Kidney epithelial cell (primary cell): Measurements from ENCODE around the gene RIC8B. TPM values are rescaled to one million over a fixed set of nuclear protein-coding genes. Genes with fewer than 3 reads are reported as not detected.

Experiments used
- DNase-seq: peaks from one replicate; pipeline ENCODE4 v3.0.0-alpha.2; 2010; ENCODE audit warnings: low read depth
- H3K27me3 ChIP-seq: 2 replicates; pipeline ENCODE4 v1.6.0; 2011; ENCODE audit warnings: low read length; ENCODE audit not compliant: control insufficient read depth, insufficient read depth
- H3K36me3 ChIP-seq: 2 replicates; pipeline ENCODE4 v1.5.1; 2011; ENCODE audit warnings: low read length; ENCODE audit not compliant: control insufficient read depth, insufficient read depth
- H3K4me3 ChIP-seq: 2 replicates; pipeline ENCODE4 v1.5.1; 2011; ENCODE audit warnings: low read depth, mild to moderate bottlenecking, control low read depth, low read length
- CTCF ChIP-seq: IDR thresholded peaks from 2 replicates; pipeline ENCODE4 v1.5.1; 2011; ENCODE audit warnings: mild to moderate bottlenecking, moderate library complexity, low read length, control low read depth, inconsistent platforms; ENCODE audit not compliant: insufficient read depth, poor library complexity, severe bottlenecking
- total RNA-seq: library from RNA; depleted of rRNA; stranded (reverse); fragments of >200 nt; gene quantifications from 2 replicates; pipeline ENCODE4 v1.2.3, GENCODE V29; 2015

Gene RIC8B
- total RNA-seq, 1 donor from 2014 or later, result 8.4 TPM

GRCh38 chr12:106753526-106753925, 21.0 kb upstream of the RIC8B start:
- no peak for TF ChIP-seq CTCF
- Histone ChIP-seq H3K27me3 (no peaks in the 10 kb centered on the region), H3K4me3 (no peak overlapping the region), H3K36me3 (no peaks in the 10 kb centered on the region)
- DNase-seq, result no peak

- no peak for TF ChIP-seq CTCF
- no peak overlapping the region for H3K4me3 ChIP-seq
- no peak for DNase-seq
- no peaks in the 10 kb centered on the region for H3K36me3 ChIP-seq
- H3K27me3 ChIP-seq, result no peaks in the 10 kb centered on the region
These were observed 20.2 kb upstream of the RIC8B start for GRCh38 chr12:106754331-106754730.

GRCh38 chr12:106757623-106758348, 16.7 kb upstream of the RIC8B start:
- no peak overlapping the region for H3K4me3 ChIP-seq
- no peaks in the 10 kb centered on the region for H3K27me3 ChIP-seq
- no peak for TF ChIP-seq CTCF
- H3K36me3 ChIP-seq, result no peaks in the 10 kb centered on the region
- DNase-seq, result no peak

GRCh38 chr12:106758349-106759110, 16.0 kb upstream of the RIC8B start:
- Histone ChIP-seq H3K36me3 (no peaks in the 10 kb centered on the region), H3K4me3 (no peak overlapping the region), H3K27me3 (no peaks in the 10 kb centered on the region)
- no peak for TF ChIP-seq CTCF
- DNase-seq, result no peak

GRCh38 chr12:106759526-106760183, 14.8 kb upstream of the RIC8B start:
- no peak for TF ChIP-seq CTCF
- Histone ChIP-seq H3K27me3 (no peaks in the 10 kb centered on the region), H3K4me3 (no peak overlapping the region), H3K36me3 (no peaks in the 10 kb centered on the region)
- no peak for DNase-seq
